K562 (cell line): ENCODE measurements around the gene LRRC8A. TPM values are rescaled to one million over a fixed set of nuclear protein-coding genes. Genes with fewer than 3 reads are reported as not detected.

ENCODE experiments used
- CHCHD3 ChIP-seq: fragments of 250-450 bp; sonication (Bioruptor Pico); IDR thresholded peaks from 2 replicates; pipeline ENCODE4 v2.1.2; 2022; ENCODE audit warnings: mild to moderate bottlenecking
- DNMT1 ChIP-seq: fragments of 450-650 bp; IDR thresholded peaks from 2 replicates; pipeline ENCODE4 v1.6.1; 2016; ENCODE audit warnings: antibody characterized with exemption, mild to moderate bottlenecking
- ETS2 ChIP-seq: IDR thresholded peaks from 2 replicates; pipeline ENCODE4 v1.6.1; 2016; ENCODE audit warnings: borderline replicate concordance, missing genetic modification characterization, mild to moderate bottlenecking, moderate library complexity, missing compliant biosample characterization; ENCODE audit not compliant: poor library complexity, severe bottlenecking
- GABPA ChIP-seq: fragments of 200-800 bp; sonication (Bioruptor generic); conservative IDR thresholded peaks from 2 replicates; pipeline ENCODE4 v1.6.1; 2016; ENCODE audit warnings: low read depth, missing genetic modification characterization, missing compliant biosample characterization
- PCBP2 ChIP-seq: fragments of 200-400 bp; formaldehyde crosslinking; IDR thresholded peaks from 2 replicates; pipeline ENCODE4 v1.6.1; 2018; ENCODE audit warnings: low read length, low read depth, mild to moderate bottlenecking, moderate library complexity; ENCODE audit not compliant: poor library complexity, severe bottlenecking
- PHF21A ChIP-seq: fragments of 450-650 bp; IDR thresholded peaks from 2 replicates; pipeline ENCODE4 v1.6.1; 2017; ENCODE audit warnings: low read depth, borderline replicate concordance
- POLR2H ChIP-seq: IDR thresholded peaks from 2 replicates; pipeline ENCODE4 v1.6.1; 2016; ENCODE audit warnings: missing genetic modification characterization, low read depth, mild to moderate bottlenecking, control low read depth, missing compliant biosample characterization, moderate library complexity
- PRMT5 ChIP-seq: sonication (generic); formaldehyde crosslinking; IDR thresholded peaks from 2 replicates; pipeline ENCODE4 v1.5.0; 2020; ENCODE audit warnings: missing genetic modification reagents
- RBM14 ChIP-seq: fragments of 200-400 bp; formaldehyde crosslinking; IDR thresholded peaks from 2 replicates; pipeline ENCODE4 v1.6.1; 2018; ENCODE audit warnings: low read depth, mild to moderate bottlenecking, low read length, moderate library complexity, borderline replicate concordance; ENCODE audit not compliant: insufficient read depth
- STAG1 ChIP-seq: sonication (generic); formaldehyde crosslinking; IDR thresholded peaks from 2 replicates; pipeline ENCODE4 v1.5.0; 2020; ENCODE audit warnings: missing genetic modification reagents, borderline replicate concordance
- TCF7 ChIP-seq: sonication (generic); IDR thresholded peaks from 2 replicates; pipeline ENCODE4 v1.6.1; 2016; ENCODE audit warnings: antibody characterized with exemption, borderline replicate concordance
- ZNF121 ChIP-seq: sonication (generic); formaldehyde crosslinking; conservative IDR thresholded peaks from 2 replicates; pipeline ENCODE4 v1.8.0; 2022; ENCODE audit warnings: missing genetic modification reagents
- ZNF174 ChIP-seq: fragments of 250-450 bp; sonication (Bioruptor Pico); IDR thresholded peaks from 2 replicates; pipeline ENCODE4 v1.4.0; 2020; ENCODE audit warnings: mild to moderate bottlenecking
- ZNF224 ChIP-seq: sonication (generic); formaldehyde crosslinking; IDR thresholded peaks from 2 replicates; pipeline ENCODE4 v1.8.0; 2022; ENCODE audit warnings: mild to moderate bottlenecking, missing genetic modification reagents
- ZNF512 ChIP-seq: IDR thresholded peaks from 2 replicates; pipeline ENCODE4 v1.6.1; 2016; ENCODE audit warnings: missing genetic modification characterization, missing compliant biosample characterization
- ZNF639 ChIP-seq, 2 experiments: fragments of 200-800 bp in 1 of 2; sonication (Bioruptor generic) in 1 of 2; sonication (generic) in 1 of 2; formaldehyde crosslinking in 1 of 2; IDR thresholded peaks in 1 of 2; conservative IDR thresholded peaks in 1 of 2; 2 replicates each; pipeline versions ENCODE4 v1.5.0 to v1.6.1; 2016 to 2020; ENCODE audit warnings: missing compliant biosample characterization in 1 of 2, missing genetic modification characterization in 1 of 2, missing genetic modification reagents in 1 of 2
- ZNF76 ChIP-seq: fragments of 250-450 bp; sonication (Bioruptor Pico); IDR thresholded peaks from 2 replicates; pipeline ENCODE4 v1.4.0; 2020; ENCODE audit warnings: mild to moderate bottlenecking, moderate library complexity, borderline replicate concordance
- ZNF79 ChIP-seq: fragments of 250-450 bp; sonication (Bioruptor Pico); IDR thresholded peaks from 2 replicates; pipeline ENCODE4 v1.4.0; 2020; ENCODE audit warnings: low read depth, mild to moderate bottlenecking, moderate library complexity
- ZSCAN32 ChIP-seq: fragments of 450-650 bp; formaldehyde crosslinking; IDR thresholded peaks from 2 replicates; pipeline ENCODE4 v1.4.0; 2020; ENCODE audit warnings: mild to moderate bottlenecking, moderate library complexity
- polyA plus RNA-seq, 8 experiments: library from polyadenylated mRNA; depleted of rRNA in 4 of 8; stranded (reverse) in 5 of 8; unstranded in 3 of 8; fragments of >200 nt; fragmentation: Nextera tagmentation in 2 of 8; fragmentation: Illumina TruSeq in 1 of 8; extraction: Ambion mirVana in 2 of 8; extraction: Trizol in 1 of 8; gene quantifications; 2 replicates each; pipeline versions ENCODE4 v1.2.1 to v1.2.3, GENCODE V29; 2011 to 2014; ENCODE audit warnings: inconsistent platforms in 1 of 8, missing spikeins in 1 of 8
- total RNA-seq, 7 experiments: library from RNA; depleted of rRNA in 6 of 7; stranded (reverse); fragments of >200 nt in 6 of 7; fragmentation: Illumina TruSeq in 2 of 7; extraction: Trizol in 2 of 7; gene quantifications; 2 replicates each; pipeline versions ENCODE4 v1.2.1 to v1.2.3, GENCODE V29; 2011 to 2021; ENCODE audit warnings: low replicate concordance in 1 of 7
- TF ChIP-seq, protein P1 (sequence below): sonication (generic); formaldehyde crosslinking; IDR thresholded peaks from 2 replicates; pipeline ENCODE4 v1.8.0; 2022; ENCODE audit warnings: mild to moderate bottlenecking, low read depth, missing genetic modification reagents
- TF ChIP-seq, protein P2 (sequence below): fragments of 250-450 bp; sonication (Bioruptor Pico); IDR thresholded peaks from 2 replicates; pipeline ENCODE4 v1.9.0; 2021; ENCODE audit warnings: mild to moderate bottlenecking, inconsistent platforms

The LRRC8A gene
- total and polyA plus RNA-seq, 9 of the 15 experiments (the other 6 are each of a cell fraction or from before 2014, with no cell fraction given) = 2.9 to 24.7 (median 8.9) TPM

DNA sequence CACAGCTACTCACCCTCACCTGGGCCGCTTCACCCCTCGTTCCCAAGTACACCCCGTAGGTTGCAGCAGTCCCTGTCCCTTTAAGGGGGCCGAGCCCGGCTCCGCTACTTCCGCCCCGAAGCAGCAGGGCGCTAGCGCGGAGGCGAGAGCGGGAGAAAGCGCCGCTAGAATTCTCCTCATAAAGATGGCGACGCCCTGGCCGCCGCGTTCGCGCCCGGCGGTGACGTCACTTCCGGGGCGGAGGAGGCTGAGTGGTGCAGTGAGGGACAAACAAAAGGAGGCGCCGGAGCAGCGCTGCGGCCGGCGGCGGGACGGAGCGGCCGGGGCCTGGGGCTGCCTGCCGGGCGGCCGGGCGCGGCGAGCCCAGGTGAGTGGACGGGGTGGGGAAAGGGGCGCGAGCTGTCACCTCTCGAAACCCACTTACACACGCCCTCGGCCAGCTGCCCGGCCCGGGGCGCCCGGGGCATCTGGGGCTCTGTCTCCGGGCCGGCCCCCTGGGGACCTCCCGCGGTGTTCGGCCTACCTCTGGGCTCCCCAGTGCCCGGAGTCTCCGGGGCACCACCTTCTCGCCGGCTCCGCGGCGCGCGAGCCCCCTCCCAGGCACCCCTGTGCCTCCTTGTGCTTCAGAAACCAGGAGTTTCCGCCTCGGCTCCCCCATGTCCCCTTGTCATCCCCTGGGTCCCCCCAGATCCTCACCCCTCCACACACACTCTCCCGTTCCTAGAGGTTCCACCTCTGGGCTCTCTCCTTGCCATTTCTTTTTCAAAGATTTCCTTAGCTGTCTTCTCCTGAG lies at the start of gene LRRC8A, which contains the start of gene KYAT1 (continued):
- no peak for TF ChIP-seq ETS2
- TF ChIP-seq PHF21A = no peak
- TF ChIP-seq CHCHD3 (CRISPR knock-in tag) = no peak
- no peak for TF ChIP-seq POLR2H (tag)
- no peak for TF ChIP-seq ZNF79 (CRISPR knock-in tag)
- TF ChIP-seq PRMT5 (CRISPR knock-in tag) = no peak
- TF ChIP-seq ZNF174 (CRISPR knock-in tag) = no peak
- no peak for TF ChIP-seq RBM14
- no peak for TF ChIP-seq PCBP2
- no peak for TF ChIP-seq DNMT1
- TF ChIP-seq ZNF639 (CRISPR knock-in tag; conservative IDR thresholded peaks at IDR 0.05 in 1 of 2, IDR thresholded peaks at IDR 0.05 in 1 of 2) = peak in 1 of 2 experiments; percentile 91; a peak in 2 of 4 replicates
- no peak for TF ChIP-seq ZSCAN32 (CRISPR knock-in tag)
- peak; percentile 18; the same call in 1 of the 2 replicates for TF ChIP-seq ZNF76 (CRISPR knock-in tag)
- TF ChIP-seq STAG1 (CRISPR knock-in tag) = no peak
- TF ChIP-seq ZNF121 (CRISPR knock-in tag) = no peak
- no peak for TF ChIP-seq ZNF512
- TF ChIP-seq, protein P1, sequence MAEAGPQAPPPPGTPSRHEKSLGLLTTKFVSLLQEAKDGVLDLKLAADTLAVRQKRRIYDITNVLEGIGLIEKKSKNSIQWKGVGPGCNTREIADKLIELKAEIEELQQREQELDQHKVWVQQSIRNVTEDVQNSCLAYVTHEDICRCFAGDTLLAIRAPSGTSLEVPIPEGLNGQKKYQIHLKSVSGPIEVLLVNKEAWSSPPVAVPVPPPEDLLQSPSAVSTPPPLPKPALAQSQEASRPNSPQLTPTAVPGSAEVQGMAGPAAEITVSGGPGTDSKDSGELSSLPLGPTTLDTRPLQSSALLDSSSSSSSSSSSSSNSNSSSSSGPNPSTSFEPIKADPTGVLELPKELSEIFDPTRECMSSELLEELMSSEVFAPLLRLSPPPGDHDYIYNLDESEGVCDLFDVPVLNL (CRISPR knock-in tag) = 0 out of 2 replicates have a peak, but pooled peaks have one; percentile 22
- TF ChIP-seq, protein P2, sequence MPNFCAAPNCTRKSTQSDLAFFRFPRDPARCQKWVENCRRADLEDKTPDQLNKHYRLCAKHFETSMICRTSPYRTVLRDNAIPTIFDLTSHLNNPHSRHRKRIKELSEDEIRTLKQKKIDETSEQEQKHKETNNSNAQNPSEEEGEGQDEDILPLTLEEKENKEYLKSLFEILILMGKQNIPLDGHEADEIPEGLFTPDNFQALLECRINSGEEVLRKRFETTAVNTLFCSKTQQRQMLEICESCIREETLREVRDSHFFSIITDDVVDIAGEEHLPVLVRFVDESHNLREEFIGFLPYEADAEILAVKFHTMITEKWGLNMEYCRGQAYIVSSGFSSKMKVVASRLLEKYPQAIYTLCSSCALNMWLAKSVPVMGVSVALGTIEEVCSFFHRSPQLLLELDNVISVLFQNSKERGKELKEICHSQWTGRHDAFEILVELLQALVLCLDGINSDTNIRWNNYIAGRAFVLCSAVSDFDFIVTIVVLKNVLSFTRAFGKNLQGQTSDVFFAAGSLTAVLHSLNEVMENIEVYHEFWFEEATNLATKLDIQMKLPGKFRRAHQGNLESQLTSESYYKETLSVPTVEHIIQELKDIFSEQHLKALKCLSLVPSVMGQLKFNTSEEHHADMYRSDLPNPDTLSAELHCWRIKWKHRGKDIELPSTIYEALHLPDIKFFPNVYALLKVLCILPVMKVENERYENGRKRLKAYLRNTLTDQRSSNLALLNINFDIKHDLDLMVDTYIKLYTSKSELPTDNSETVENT (CRISPR knock-in tag) = 0 out of 2 replicates have a peak, but pooled peaks have one; percentile 9
- no peak for TF ChIP-seq TCF7
- no peak for TF ChIP-seq ZNF224 (CRISPR knock-in tag)
- peak; percentile 98 for TF ChIP-seq GABPA (tag)
